Measurements from ENCODE around the gene SNAI3.

SNAI3 gene

GRCh38 chr16:88646345-88647034, 39.8 kb downstream of the SNAI3 start:
- DNase-seq (ENCODE audit: low read depth), result no peak
- no peak for TF ChIP-seq CTCF (conservative IDR thresholded peaks at IDR 0.05; ENCODE audit: control insufficient read depth, insufficient read depth, low read depth, low read length)
- H3K4me3 ChIP-seq (ENCODE audit: control insufficient read depth, low read depth, low read length), result no peak overlapping the region

GRCh38 chr16:88645941-88646340, 40.4 kb downstream of the SNAI3 start:
- TF ChIP-seq CTCF (conservative IDR thresholded peaks at IDR 0.05; ENCODE audit: control insufficient read depth, insufficient read depth, low read depth, low read length), result no peak
- DNase-seq (ENCODE audit: low read depth), result no peak
- H3K4me3 ChIP-seq (ENCODE audit: control insufficient read depth, low read depth, low read length), result no peak overlapping the region

- no peak for TF ChIP-seq CTCF (conservative IDR thresholded peaks at IDR 0.05; ENCODE audit: control insufficient read depth, insufficient read depth, low read depth, low read length)
- H3K4me3 ChIP-seq (ENCODE audit: control insufficient read depth, low read depth, low read length), result no peak overlapping the region
- DNase-seq (ENCODE audit: low read depth), result no peak
These were observed 40.9 kb downstream of the SNAI3 start for GRCh38 chr16:88645455-88645854.

GRCh38 chr16:88643644-88643932, 42.7 kb downstream of the SNAI3 start:
- no peak overlapping the region for H3K4me3 ChIP-seq (ENCODE audit: control insufficient read depth, low read depth, low read length)
- no peak for TF ChIP-seq CTCF (conservative IDR thresholded peaks at IDR 0.05; ENCODE audit: control insufficient read depth, insufficient read depth, low read depth, low read length)
- no peak for DNase-seq (ENCODE audit: low read depth)

- H3K4me3 ChIP-seq (ENCODE audit: control insufficient read depth, low read depth, low read length), result no peak overlapping the region
These were observed 43.2 kb downstream of the SNAI3 start for GRCh38 chr16:88642881-88643643.

GRCh38 chr16:88640498-88641247, 45.6 kb downstream of the SNAI3 start:
- DNase-seq (ENCODE audit: low read depth), result no peak
- H3K4me3 ChIP-seq (ENCODE audit: control insufficient read depth, low read depth, low read length), result no peak overlapping the region
- no peak for TF ChIP-seq CTCF (conservative IDR thresholded peaks at IDR 0.05; ENCODE audit: control insufficient read depth, insufficient read depth, low read depth, low read length)

More at GRCh38 chr16:88642881-88643643, 43.2 kb downstream of the SNAI3 start:
- TF ChIP-seq CTCF (conservative IDR thresholded peaks at IDR 0.05; ENCODE audit: control insufficient read depth, insufficient read depth, low read depth, low read length), result no peak
- no peak for DNase-seq (ENCODE audit: low read depth)
